Glomerular visceral epithelial cell (primary cell): Measurements from ENCODE around the gene FHOD1.

Source experiments
- DNase-seq: peaks from one replicate; pipeline ENCODE4 v3.0.0-alpha.2; 2016; ENCODE audit errors: extremely low spot score

The FHOD1 gene

GRCh38 chr16:67249178-67250044 is 2.1 kb upstream of the FHOD1 start:
- no peak for DNase-seq

GRCh38 chr16:67248401-67249177 is 1.3 kb upstream of the FHOD1 start, which contains the start of gene SLC9A5:
TSS of gene SLC9A5 (plus strand) at chr16:67248979. CDS start at chr16:67249015, 36 bp downstream.
- no peak for DNase-seq

- DNase-seq: no peak
Measured at GRCh38 chr16:67248073-67248400, 756 bp upstream of the FHOD1 start.

- DNase-seq: peak; percentile 44
Measured at GRCh38 chr16:67246756-67247191, 507 bp downstream of the FHOD1 start.

- peak; percentile 83 for DNase-seq
Measured at GRCh38 chr16:67246081-67246755, 1.1 kb downstream of the FHOD1 start.

GRCh38 chr16:67245674-67246080 is 1.6 kb downstream of the FHOD1 start:
- no peak for DNase-seq

GRCh38 chr16:67245186-67245585 is 2.1 kb downstream of the FHOD1 start:
- DNase-seq: no peak

GRCh38 chr16:67244387-67245185 is 2.7 kb downstream of the FHOD1 start:
- peak; percentile 74 for DNase-seq

GRCh38 chr16:67243481-67243880 is 3.8 kb downstream of the FHOD1 start:
- DNase-seq: no peak

- DNase-seq: no peak
Measured at GRCh38 chr16:67242138-67242730, 5.0 kb downstream of the FHOD1 start.

- peak; percentile 87 for DNase-seq
Measured at GRCh38 chr16:67241008-67241900, 6.0 kb downstream of the FHOD1 start.

GRCh38 chr16:67240506-67240905 is 6.8 kb downstream of the FHOD1 start:
- no peak for DNase-seq

- no peak for DNase-seq
Measured at GRCh38 chr16:67238806-67239470, 8.3 kb downstream of the FHOD1 start.

- no peak for DNase-seq
Measured at GRCh38 chr16:67238278-67238575, 9.1 kb downstream of the FHOD1 start.

- DNase-seq: no peak
Measured at GRCh38 chr16:67237396-67238277, 9.6 kb downstream of the FHOD1 start.

GRCh38 chr16:67236563-67237395 is 10.5 kb downstream of the FHOD1 start:
- peak; percentile 45 for DNase-seq

GRCh38 chr16:67235816-67236562 is 11.3 kb downstream of the FHOD1 start:
- DNase-seq: no peak
